HL-60 (cell line): ENCODE results near the gene GPX4.

ENCODE experiments used
- DNase-seq, 2 experiments: peaks; one replicate each; pipeline ENCODE4 v3.0.0-alpha.2; 2010 to 2020; ENCODE audit warnings: low read depth in 1 of 2, low spot score in 1 of 2
- H3K27ac ChIP-seq: fragments of 250-450 bp; sonication (Bioruptor Pico); replicated peaks from 2 replicates; pipeline ENCODE4 v1.5.1; 2020; ENCODE audit warnings: mild to moderate bottlenecking, moderate library complexity
- H3K27me3 ChIP-seq: fragments of 250-450 bp; sonication (Bioruptor Pico); 2 replicates; pipeline ENCODE4 v1.5.1; 2021; ENCODE audit warnings: mild to moderate bottlenecking, moderate library complexity; ENCODE audit not compliant: insufficient read depth, poor library complexity, severe bottlenecking
- H3K4me3 ChIP-seq: replicated peaks from 2 replicates; pipeline ENCODE4 v1.5.1; 2011; ENCODE audit warnings: mild to moderate bottlenecking, control low read depth, low read length; ENCODE audit not compliant: insufficient read depth
- GABPA ChIP-seq: IDR thresholded peaks from 2 replicates; pipeline ENCODE4 v1.6.1; 2012; ENCODE audit warnings: low read depth
- POLR2AphosphoS5 ChIP-seq: IDR thresholded peaks from 2 replicates; pipeline ENCODE4 v1.6.1; 2012; ENCODE audit warnings: low read depth
- SPI1 ChIP-seq: IDR thresholded peaks from 2 replicates; pipeline ENCODE4 v1.6.1; 2012; ENCODE audit warnings: low read depth, mild to moderate bottlenecking, borderline replicate concordance
- TF ChIP-seq, protein P1 (sequence below): IDR thresholded peaks from one replicate; pipeline ENCODE4 v1.5.1; 2011; ENCODE audit warnings: low read length, control low read depth, inconsistent platforms; ENCODE audit not compliant: insufficient read depth
- TF ChIP-seq, protein P2 (sequence below): IDR thresholded peaks from 2 replicates; pipeline ENCODE4 v1.6.1; 2012; ENCODE audit warnings: low read depth; ENCODE audit not compliant: insufficient replicate concordance

GPX4 gene

DNA sequence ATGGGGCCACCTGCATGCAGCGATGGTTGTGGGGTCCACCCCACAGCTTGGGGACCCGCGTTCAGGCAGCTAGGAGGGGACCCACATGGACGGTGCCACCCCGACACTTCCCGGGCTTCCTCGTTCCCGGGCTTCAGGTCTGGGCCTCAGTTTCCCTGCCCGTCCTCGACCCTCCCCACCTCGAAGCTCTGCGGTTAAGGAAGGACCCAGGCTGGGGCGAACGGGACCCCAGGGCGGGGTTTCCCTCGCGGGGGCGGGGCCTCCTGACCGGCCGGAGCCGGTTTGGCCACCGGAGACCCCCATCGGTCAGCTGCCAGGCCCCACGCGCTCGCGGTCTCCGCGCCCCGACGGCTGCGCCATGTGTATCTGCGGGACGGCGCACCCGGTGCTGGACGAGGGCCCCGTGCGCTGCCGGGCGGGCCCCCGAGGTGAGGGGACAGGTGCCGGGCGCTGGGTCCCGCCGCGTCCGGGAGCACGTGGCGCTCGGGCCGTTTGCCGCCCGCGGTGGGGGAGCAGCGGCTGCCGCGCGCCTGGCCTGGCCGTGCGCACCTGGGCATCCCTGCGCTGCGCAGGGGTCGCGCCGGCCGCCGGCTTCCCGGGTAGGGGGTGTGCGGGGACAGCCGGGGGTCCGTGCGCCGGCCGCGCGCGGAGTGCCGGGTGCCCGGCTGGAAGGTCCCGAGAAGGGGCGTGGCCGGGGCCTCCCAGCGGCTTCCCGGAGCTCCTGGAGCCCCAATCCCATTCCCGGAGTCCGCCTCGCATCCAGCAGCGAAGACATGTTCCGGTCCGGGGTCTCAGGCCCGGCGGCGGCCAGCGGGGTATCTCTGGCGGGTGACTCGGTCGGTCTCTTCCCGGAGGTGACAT lies 32.6 kb upstream of the GPX4 start:
- H3K27ac ChIP-seq = no peak overlapping the region
- H3K4me3 ChIP-seq = no peak overlapping the region
- no peak for TF ChIP-seq GABPA
- TF ChIP-seq, protein P1, sequence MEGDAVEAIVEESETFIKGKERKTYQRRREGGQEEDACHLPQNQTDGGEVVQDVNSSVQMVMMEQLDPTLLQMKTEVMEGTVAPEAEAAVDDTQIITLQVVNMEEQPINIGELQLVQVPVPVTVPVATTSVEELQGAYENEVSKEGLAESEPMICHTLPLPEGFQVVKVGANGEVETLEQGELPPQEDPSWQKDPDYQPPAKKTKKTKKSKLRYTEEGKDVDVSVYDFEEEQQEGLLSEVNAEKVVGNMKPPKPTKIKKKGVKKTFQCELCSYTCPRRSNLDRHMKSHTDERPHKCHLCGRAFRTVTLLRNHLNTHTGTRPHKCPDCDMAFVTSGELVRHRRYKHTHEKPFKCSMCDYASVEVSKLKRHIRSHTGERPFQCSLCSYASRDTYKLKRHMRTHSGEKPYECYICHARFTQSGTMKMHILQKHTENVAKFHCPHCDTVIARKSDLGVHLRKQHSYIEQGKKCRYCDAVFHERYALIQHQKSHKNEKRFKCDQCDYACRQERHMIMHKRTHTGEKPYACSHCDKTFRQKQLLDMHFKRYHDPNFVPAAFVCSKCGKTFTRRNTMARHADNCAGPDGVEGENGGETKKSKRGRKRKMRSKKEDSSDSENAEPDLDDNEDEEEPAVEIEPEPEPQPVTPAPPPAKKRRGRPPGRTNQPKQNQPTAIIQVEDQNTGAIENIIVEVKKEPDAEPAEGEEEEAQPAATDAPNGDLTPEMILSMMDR = no peak
- TF ChIP-seq SPI1 = no peak
- TF ChIP-seq POLR2AphosphoS5 = no peak
- TF ChIP-seq, protein P2, sequence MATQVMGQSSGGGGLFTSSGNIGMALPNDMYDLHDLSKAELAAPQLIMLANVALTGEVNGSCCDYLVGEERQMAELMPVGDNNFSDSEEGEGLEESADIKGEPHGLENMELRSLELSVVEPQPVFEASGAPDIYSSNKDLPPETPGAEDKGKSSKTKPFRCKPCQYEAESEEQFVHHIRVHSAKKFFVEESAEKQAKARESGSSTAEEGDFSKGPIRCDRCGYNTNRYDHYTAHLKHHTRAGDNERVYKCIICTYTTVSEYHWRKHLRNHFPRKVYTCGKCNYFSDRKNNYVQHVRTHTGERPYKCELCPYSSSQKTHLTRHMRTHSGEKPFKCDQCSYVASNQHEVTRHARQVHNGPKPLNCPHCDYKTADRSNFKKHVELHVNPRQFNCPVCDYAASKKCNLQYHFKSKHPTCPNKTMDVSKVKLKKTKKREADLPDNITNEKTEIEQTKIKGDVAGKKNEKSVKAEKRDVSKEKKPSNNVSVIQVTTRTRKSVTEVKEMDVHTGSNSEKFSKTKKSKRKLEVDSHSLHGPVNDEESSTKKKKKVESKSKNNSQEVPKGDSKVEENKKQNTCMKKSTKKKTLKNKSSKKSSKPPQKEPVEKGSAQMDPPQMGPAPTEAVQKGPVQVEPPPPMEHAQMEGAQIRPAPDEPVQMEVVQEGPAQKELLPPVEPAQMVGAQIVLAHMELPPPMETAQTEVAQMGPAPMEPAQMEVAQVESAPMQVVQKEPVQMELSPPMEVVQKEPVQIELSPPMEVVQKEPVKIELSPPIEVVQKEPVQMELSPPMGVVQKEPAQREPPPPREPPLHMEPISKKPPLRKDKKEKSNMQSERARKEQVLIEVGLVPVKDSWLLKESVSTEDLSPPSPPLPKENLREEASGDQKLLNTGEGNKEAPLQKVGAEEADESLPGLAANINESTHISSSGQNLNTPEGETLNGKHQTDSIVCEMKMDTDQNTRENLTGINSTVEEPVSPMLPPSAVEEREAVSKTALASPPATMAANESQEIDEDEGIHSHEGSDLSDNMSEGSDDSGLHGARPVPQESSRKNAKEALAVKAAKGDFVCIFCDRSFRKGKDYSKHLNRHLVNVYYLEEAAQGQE = no peak
- no peak for DNase-seq
- no peaks in the 10 kb centered on the region for H3K27me3 ChIP-seq

DNA sequence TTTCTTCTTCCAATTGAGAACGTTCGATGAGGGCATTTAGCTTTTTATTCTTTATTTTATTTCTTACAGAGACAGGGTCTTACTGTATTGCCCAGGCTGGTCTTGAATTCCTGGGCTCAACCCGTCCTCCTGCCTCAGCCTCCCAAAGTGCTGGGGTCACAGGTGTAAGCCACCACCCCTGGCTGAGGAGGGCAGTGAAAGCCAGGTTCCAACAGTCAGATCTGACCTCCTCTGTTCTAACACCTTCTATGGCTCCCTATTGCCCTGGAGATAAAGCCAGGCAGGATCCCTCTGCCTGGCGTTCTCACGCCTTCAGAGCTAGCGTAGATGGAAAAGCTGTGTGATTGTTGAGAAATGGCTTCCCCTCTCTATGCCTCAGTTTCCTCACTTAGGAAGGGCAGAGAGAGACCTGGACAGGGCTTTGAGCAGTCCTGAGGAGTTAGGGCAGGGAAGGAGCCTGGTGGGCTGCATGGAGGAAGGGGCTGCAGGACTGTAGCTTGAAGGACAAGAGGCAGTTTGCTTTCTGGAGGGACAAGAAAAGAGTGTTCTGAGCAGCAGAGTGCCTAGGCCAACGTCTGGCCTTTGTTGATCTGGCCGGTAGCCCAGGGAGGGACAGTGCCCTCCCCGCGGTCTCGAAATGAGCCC lies 31.3 kb upstream of the GPX4 start:
- no peak overlapping the region for H3K4me3 ChIP-seq
- DNase-seq = no peak
- TF ChIP-seq SPI1 (no peak), GABPA (no peak), POLR2AphosphoS5 (no peak)
- TF ChIP-seq, protein P1 = no peak
- TF ChIP-seq, protein P2 = no peak

DNA sequence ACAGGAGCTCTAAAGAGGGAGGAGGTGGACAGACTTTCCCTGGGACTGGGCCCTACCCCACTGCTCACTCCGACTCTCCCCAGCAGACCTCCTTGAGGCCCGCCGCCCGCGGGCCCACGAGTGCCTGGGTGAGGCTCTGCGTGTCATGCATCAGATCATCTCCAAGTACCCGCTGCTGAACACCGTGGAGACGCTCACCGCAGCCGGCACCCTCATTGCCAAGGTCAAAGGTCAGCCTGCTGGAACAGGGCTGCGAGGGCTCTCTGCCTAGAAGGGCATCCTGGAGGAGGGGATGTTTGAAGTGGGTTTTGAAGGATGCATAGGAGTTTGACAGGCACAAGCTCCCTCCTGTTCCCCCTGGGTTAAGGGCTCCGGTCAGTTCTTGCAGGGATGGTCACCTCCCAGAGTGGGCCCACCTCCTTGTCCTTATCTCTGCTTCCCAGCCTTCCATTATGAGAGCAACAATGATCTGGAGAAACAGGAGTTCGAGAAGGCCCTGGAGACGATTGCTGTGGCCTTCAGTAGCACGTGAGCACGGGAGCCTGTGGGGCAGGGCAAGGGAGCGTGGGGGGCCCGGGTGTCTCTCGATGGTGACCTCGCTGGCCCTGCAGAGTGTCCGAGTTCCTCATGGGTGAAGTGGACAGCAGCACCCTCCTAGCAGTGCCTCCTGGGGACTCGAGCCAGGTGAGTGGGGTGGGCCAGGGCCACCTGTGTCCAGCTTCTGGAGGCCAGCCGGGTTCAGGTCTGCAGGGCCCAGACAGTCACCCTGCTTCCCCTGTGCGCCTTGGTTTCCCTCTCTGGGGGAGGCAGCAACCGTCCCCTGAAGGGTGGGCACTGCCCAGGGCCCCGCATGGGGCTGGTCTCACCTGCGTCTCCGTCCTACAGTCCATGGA lies 30.5 kb upstream of the GPX4 start:
- no peaks in the 10 kb centered on the region for H3K27me3 ChIP-seq
- DNase-seq = no peak
- TF ChIP-seq, protein P1 = no peak
- H3K27ac ChIP-seq = no peak overlapping the region
- no peak overlapping the region for H3K4me3 ChIP-seq

More for the DNA sequence above, 31.3 kb upstream of the GPX4 start:
- Histone ChIP-seq H3K27ac (no peak overlapping the region), H3K27me3 (no peaks in the 10 kb centered on the region)
